SU-DHL-6 (cell line): ENCODE measurements around the gene CDKAL1.

Experiments used
- EZH2phosphoT487 ChIP-seq: fragments of 200-600 bp; sonication (generic), shearing (Covaris generic); conservative IDR thresholded peaks from 2 replicates; pipeline ENCODE4 v1.6.1; 2018; ENCODE audit warnings: mild to moderate bottlenecking, antibody characterized with exemption, low read length, moderate library complexity, mixed read lengths
- TF ChIP-seq, protein P1 (sequence below): fragments of 200-600 bp; sonication (generic); IDR thresholded peaks from one replicate; pipeline ENCODE4 v1.5.1; 2017; ENCODE audit warnings: antibody characterized with exemption, mild to moderate bottlenecking, low read length, moderate library complexity; ENCODE audit not compliant: insufficient read depth, poor library complexity, severe bottlenecking

DNA sequence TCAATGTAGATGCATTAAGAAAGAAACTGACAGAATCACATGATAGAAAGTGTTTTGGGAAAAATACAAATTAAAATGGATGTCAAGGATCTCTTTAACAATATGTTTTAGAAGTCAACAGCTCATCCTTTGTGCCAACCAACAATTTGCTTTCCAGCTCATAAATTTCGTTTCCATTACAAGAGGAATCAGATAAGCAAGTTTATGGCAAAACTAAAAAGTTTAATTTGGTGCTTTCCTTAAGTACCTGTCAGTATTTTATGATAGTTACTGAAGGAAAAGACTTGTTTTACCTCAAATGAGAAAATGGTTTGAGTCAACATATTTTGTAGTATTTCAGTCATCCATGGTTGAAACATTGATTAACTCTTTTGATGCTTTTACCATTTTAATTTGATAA is 130.0 kb downstream of the CDKAL1 start:
- TF ChIP-seq, protein P1, sequence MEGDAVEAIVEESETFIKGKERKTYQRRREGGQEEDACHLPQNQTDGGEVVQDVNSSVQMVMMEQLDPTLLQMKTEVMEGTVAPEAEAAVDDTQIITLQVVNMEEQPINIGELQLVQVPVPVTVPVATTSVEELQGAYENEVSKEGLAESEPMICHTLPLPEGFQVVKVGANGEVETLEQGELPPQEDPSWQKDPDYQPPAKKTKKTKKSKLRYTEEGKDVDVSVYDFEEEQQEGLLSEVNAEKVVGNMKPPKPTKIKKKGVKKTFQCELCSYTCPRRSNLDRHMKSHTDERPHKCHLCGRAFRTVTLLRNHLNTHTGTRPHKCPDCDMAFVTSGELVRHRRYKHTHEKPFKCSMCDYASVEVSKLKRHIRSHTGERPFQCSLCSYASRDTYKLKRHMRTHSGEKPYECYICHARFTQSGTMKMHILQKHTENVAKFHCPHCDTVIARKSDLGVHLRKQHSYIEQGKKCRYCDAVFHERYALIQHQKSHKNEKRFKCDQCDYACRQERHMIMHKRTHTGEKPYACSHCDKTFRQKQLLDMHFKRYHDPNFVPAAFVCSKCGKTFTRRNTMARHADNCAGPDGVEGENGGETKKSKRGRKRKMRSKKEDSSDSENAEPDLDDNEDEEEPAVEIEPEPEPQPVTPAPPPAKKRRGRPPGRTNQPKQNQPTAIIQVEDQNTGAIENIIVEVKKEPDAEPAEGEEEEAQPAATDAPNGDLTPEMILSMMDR = no peak
- no peak for TF ChIP-seq EZH2phosphoT487
